OCI-LY7 (cell line): ENCODE data around the gene KCNIP4. TPM values are rescaled to one million over a fixed set of nuclear protein-coding genes. Genes with fewer than 3 reads are reported as not detected.

Experiments
- BruUV-seq: library from RNA; stranded (reverse); fragments of 400-500 nt; replicated peaks from 2 replicates; lab custom pipeline; 2021; lab: Mats Ljungman, UMichigan
- CTCF ChIA-PET: fragments of 300-600 bp; sonication (Branson Sonifier 250); formaldehyde crosslinking; loops from one replicate; lab custom pipeline; 2022; ENCODE audit warnings: antibody characterized with exemption; ENCODE audit not compliant: unreplicated experiment; lab: Charles Lee
- POLR2A ChIA-PET: fragments of 300-600 bp; sonication (Branson Sonifier 250); formaldehyde crosslinking; loops from one replicate; lab custom pipeline; 2022; ENCODE audit warnings: antibody characterized with exemption; lab: Charles Lee
- DNase-seq: peaks from one replicate; pipeline ENCODE4 v3.0.0-alpha.2; 2015; ENCODE audit warnings: low spot score
- H2AFZ ChIP-seq: fragments of 200-600 bp; sonication (generic), shearing (Covaris generic); 2 replicates; pipeline ENCODE4 v1.6.1; 2014; ENCODE audit warnings: mild to moderate bottlenecking, antibody characterized with exemption, low read length, moderate library complexity
- H3K27ac ChIP-seq: fragments of 200-600 bp; sonication (generic); 2 replicates; pipeline ENCODE4 v1.5.1; 2014; ENCODE audit warnings: mixed run types, low read depth, mild to moderate bottlenecking, moderate library complexity, low read length, inconsistent platforms; ENCODE audit not compliant: poor library complexity, severe bottlenecking
- H3K36me3 ChIP-seq: fragments of 200-600 bp; sonication (generic); 2 replicates; pipeline ENCODE4 v1.6.1; 2014; ENCODE audit warnings: mild to moderate bottlenecking, antibody characterized with exemption, low read length, moderate library complexity, mixed read lengths; ENCODE audit not compliant: insufficient read depth
- H3K4me1 ChIP-seq: fragments of 200-600 bp; sonication (generic); 2 replicates; pipeline ENCODE4 v1.5.1; 2014; ENCODE audit warnings: mild to moderate bottlenecking, low read length; ENCODE audit not compliant: insufficient read depth, poor library complexity, severe bottlenecking
- H3K4me2 ChIP-seq: fragments of 200-600 bp; sonication (generic); 2 replicates; pipeline ENCODE4 v1.6.1; 2014; ENCODE audit warnings: mild to moderate bottlenecking, low read length
- H3K4me3 ChIP-seq: fragments of 200-600 bp; sonication (generic); 2 replicates; pipeline ENCODE4 v1.5.1; 2014; ENCODE audit warnings: mild to moderate bottlenecking, low read depth, low read length; ENCODE audit not compliant: poor library complexity, severe bottlenecking
- H3K79me2 ChIP-seq: fragments of 200-600 bp; sonication (generic); 2 replicates; pipeline ENCODE4 v1.6.1; 2016; ENCODE audit warnings: low read depth, mild to moderate bottlenecking, low read length, moderate library complexity, mixed read lengths; ENCODE audit not compliant: insufficient read depth
- H3K9me2 ChIP-seq: fragments of 200-600 bp; sonication (generic); 2 replicates; pipeline ENCODE4 v1.6.1; 2016; ENCODE audit warnings: mild to moderate bottlenecking, low read length, mixed read lengths; ENCODE audit not compliant: insufficient read depth
- H3K9me3 ChIP-seq: fragments of 200-600 bp; sonication (generic); 2 replicates; pipeline ENCODE4 v1.6.1; 2014; ENCODE audit warnings: mild to moderate bottlenecking, mixed run types, low read length, mixed read lengths
- H4K20me1 ChIP-seq: fragments of 200-600 bp; sonication (generic); 2 replicates; pipeline ENCODE4 v1.6.1; 2014; ENCODE audit warnings: mild to moderate bottlenecking, antibody characterized with exemption, low read length, moderate library complexity, mixed read lengths; ENCODE audit not compliant: insufficient read depth
- CTCF ChIP-seq: fragments of 200-600 bp; sonication (generic); conservative IDR thresholded peaks from 2 replicates; pipeline ENCODE4 v1.5.1; 2014; ENCODE audit warnings: mild to moderate bottlenecking, antibody characterized with exemption, low read length, moderate library complexity, mixed read lengths
- EZH2phosphoT487 ChIP-seq: fragments of 200-600 bp; sonication (generic); IDR thresholded peaks from 2 replicates; pipeline ENCODE4 v1.6.1; 2018; ENCODE audit warnings: low read depth, borderline replicate concordance, mild to moderate bottlenecking, mixed run types, antibody characterized with exemption, low read length, moderate library complexity, mixed read lengths
- intact Hi-C: fragments of 100-400 bp; cut with micrococcal nuclease; formaldehyde crosslinking; loops from one replicate; pipeline ENCODE4 v1.10.0; 2022; ENCODE audit not compliant: unreplicated experiment
- total RNA-seq, 2 experiments: library from RNA; depleted of rRNA in 1 of 2; stranded (reverse); fragments of >200 nt in 1 of 2; shearing (Covaris generic) in 1 of 2; gene quantifications; 2 replicates each; pipeline ENCODE4 v1.2.3, GENCODE V29; 2014 to 2022

KCNIP4 gene
- total RNA-seq, 2 experiments from 2014 or later = not detected

GRCh38 chr4:21964762-21965319, 16.3 kb upstream of the KCNIP4 start:
- Histone ChIP-seq H3K27ac (no peak overlapping the region), H4K20me1 (no peaks in the 10 kb centered on the region), H3K4me3 (no peak overlapping the region), H3K9me3 (no peaks in the 10 kb centered on the region), H3K9me2 (no peaks in the 10 kb centered on the region), H3K79me2 (no peaks in the 10 kb centered on the region), H3K36me3 (no peaks in the 10 kb centered on the region), H3K4me1 (no peaks in the 10 kb centered on the region), H2AFZ (no peak overlapping the region), H3K4me2 (no peak overlapping the region)
- ChIA-PET CTCF (no interaction called here), POLR2A (interaction anchor here (1.1 kb wide), 1 partner anchor 11 kb away, joined by 4 read pairs; no protein-coding TSS in a partner anchor)
- intact Hi-C loops = no loop called here
- TF ChIP-seq CTCF = no peak
- no peak for TF ChIP-seq EZH2phosphoT487
- no TSS peak for BruUV-seq
- no peak for DNase-seq

DNA sequence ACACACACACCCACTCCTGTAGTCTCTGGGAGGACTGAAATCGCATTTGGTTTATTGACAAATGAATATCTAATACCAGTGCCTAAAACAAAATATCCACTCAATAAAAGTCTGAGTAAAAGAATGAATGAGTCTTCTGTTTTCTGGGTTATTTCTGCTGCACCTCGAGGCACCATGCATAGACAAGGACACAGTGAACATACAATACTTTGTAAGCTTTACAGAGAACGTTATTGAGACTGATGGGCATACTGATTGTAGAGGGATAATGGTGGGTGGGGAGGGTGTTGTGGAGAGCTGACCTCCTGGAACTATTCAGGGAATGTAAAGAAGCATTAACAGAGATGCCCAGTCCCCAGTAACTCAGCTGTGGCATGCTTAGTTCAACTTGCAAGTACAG, 14.1 kb upstream of the KCNIP4 start:
- H3K27ac ChIP-seq = no peak overlapping the region
- H4K20me1 ChIP-seq = no peaks in the 10 kb centered on the region
- H2AFZ ChIP-seq = no peak overlapping the region
- H3K79me2 ChIP-seq = no peaks in the 10 kb centered on the region
- POLR2A ChIA-PET = no interaction called here
- no peaks in the 10 kb centered on the region for H3K4me1 ChIP-seq
- no peak overlapping the region for H3K4me2 ChIP-seq
- no peaks in the 10 kb centered on the region for H3K9me2 ChIP-seq
- BruUV-seq = no TSS peak
- CTCF ChIA-PET = no interaction called here
- H3K4me3 ChIP-seq = no peak overlapping the region
- intact Hi-C loops = no loop called here
- TF ChIP-seq CTCF = no peak
- no peak for TF ChIP-seq EZH2phosphoT487
- no peak for DNase-seq
- H3K9me3 ChIP-seq = no peaks in the 10 kb centered on the region
- H3K36me3 ChIP-seq = no peaks in the 10 kb centered on the region

DNA sequence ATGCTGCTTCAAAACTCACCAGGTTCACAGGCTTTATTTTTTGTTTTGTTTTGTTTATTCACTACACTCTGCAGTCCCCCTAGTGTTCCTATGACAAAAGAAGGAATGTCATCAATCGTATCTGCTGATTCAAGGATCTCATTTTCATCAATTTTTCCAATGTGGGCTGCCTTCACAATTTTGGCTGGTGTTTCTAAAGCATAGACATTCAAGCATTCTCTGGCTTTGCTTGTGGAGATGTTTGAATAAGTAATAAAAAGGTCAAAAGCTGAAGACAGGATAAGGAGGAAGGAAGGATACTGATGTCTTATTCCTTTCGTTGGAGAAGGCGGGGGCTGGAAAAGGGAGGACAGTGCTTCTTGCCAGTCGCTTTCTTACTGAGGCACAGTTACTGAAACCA, 12.2 kb upstream of the KCNIP4 start:
- Histone ChIP-seq H3K9me3 (no peaks in the 10 kb centered on the region), H3K4me2 (no peak overlapping the region), H3K9me2 (no peaks in the 10 kb centered on the region), H3K4me1 (no peaks in the 10 kb centered on the region), H4K20me1 (no peaks in the 10 kb centered on the region), H3K36me3 (no peaks in the 10 kb centered on the region), H3K79me2 (no peaks in the 10 kb centered on the region), H3K27ac (no peak overlapping the region), H3K4me3 (no peak overlapping the region), H2AFZ (no peak overlapping the region)
- BruUV-seq = no TSS peak
- DNase-seq = no peak
- TF ChIP-seq EZH2phosphoT487 (no peak), CTCF (no peak)
- ChIA-PET CTCF (no interaction called here), POLR2A (no interaction called here)
- intact Hi-C loops = no loop called here
